NCI-H345 (cell line): Measurements from ENCODE around the gene ATN1.
A peak's percentile ranks its signal among the peaks of the same experiment; 100 is the strongest.

Source experiments
- DNase-seq: peaks from one replicate; lab custom pipeline; 2025; lab: John Stamatoyannopoulos, UW

The ATN1 gene

GRCh38 chr12:6944381-6945186, 16.8 kb downstream of the ATN1 start:
- peak; percentile 96 for DNase-seq

- no peak for DNase-seq
These were observed 17.9 kb downstream of the ATN1 start for GRCh38 chr12:6945613-6946012.

GRCh38 chr12:6946033-6946919, 18.5 kb downstream of the ATN1 start:
- peak; percentile 96 for DNase-seq

- DNase-seq = no peak
These were observed 19.2 kb downstream of the ATN1 start for GRCh38 chr12:6946920-6947374.

- no peak for DNase-seq
These were observed 19.9 kb downstream of the ATN1 start for GRCh38 chr12:6947615-6948014.

- no peak for DNase-seq
These were observed 21.3 kb downstream of the ATN1 start for GRCh38 chr12:6948873-6949594.

DNA sequence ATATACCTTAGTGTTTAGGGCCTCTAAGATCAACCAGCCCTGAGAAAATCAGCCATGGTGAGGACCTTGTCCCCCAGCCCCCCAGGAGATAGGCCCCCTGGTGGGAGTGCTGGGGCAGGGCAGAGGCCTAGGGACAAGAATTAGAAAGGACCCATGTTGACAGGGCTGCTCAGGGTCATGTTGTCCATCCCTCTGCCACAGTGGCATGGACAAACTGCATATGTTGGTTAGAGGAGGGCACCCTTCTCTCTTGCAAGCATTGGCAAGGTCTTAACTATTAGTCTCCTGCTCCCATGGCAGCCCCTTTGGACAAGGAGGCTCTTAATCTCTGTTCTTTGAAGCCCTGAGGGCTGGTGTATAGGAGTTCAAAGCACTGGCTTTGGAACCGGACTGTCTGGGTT, 22.6 kb downstream of the ATN1 start:
- no peak for DNase-seq

GRCh38 chr12:6950811-6951540, 23.2 kb downstream of the ATN1 start, which contains the start of gene PTPN6:
TSS of gene PTPN6 (plus strand) at chr12:6951356. CDS start at chr12:6951513, 157 bp downstream.
- no peak for DNase-seq

DNA sequence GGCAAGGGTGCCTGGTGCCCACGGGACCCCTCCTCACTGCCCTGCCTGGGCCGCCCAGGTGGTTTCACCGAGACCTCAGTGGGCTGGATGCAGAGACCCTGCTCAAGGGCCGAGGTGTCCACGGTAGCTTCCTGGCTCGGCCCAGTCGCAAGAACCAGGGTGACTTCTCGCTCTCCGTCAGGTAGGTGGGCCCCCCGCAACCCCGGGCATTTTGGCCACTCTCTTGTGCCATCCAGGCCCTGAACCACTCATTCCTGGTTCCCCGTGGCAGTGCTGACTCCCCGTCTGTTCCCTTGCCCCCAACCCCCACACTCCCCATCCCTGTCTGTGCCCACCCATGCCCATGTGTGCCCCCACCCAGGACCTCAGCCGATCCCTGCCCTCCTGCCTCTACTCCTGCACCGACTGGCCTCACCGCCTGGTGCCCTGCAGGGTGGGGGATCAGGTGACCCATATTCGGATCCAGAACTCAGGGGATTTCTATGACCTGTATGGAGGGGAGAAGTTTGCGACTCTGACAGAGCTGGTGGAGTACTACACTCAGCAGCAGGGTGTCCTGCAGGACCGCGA, 23.9 kb downstream of the ATN1 start:
- no peak for DNase-seq

DNA sequence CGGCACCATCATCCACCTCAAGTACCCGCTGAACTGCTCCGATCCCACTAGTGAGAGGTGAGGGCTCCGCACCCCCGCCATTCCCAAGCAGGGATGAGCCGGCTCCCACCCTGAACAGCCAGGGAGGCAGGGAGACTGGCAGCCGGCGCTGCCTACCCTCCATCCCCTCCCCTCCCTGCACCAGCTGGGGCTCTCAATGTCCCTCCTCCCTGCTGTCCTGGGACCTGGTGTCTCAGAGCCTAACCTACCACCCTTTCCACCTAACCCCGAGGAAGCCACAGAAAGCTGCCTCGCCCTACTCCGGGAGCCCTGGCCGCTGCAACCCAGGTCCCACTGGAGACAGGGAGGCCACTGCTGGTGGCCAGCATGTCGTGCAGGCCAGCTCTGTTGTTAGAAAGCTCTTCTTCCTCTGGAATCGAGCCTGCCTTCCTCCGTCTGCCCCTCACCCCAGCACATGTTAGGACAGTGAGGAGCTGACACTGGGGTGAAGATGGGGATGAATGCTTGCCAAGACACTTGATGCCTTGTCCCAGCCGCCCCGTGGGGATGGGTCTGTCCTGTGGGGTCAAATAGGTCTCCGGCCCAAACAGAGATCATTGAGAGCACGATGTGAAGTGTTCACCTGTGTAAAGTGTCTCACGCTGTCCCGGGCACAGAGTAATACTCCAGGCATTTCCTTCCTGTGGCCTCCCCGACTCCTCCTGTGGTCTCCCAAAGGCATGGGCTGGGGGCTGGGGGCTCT, 24.5 kb downstream of the ATN1 start:
- DNase-seq = no peak

GRCh38 chr12:6952863-6953441, 25.2 kb downstream of the ATN1 start:
- DNase-seq = no peak

DNA sequence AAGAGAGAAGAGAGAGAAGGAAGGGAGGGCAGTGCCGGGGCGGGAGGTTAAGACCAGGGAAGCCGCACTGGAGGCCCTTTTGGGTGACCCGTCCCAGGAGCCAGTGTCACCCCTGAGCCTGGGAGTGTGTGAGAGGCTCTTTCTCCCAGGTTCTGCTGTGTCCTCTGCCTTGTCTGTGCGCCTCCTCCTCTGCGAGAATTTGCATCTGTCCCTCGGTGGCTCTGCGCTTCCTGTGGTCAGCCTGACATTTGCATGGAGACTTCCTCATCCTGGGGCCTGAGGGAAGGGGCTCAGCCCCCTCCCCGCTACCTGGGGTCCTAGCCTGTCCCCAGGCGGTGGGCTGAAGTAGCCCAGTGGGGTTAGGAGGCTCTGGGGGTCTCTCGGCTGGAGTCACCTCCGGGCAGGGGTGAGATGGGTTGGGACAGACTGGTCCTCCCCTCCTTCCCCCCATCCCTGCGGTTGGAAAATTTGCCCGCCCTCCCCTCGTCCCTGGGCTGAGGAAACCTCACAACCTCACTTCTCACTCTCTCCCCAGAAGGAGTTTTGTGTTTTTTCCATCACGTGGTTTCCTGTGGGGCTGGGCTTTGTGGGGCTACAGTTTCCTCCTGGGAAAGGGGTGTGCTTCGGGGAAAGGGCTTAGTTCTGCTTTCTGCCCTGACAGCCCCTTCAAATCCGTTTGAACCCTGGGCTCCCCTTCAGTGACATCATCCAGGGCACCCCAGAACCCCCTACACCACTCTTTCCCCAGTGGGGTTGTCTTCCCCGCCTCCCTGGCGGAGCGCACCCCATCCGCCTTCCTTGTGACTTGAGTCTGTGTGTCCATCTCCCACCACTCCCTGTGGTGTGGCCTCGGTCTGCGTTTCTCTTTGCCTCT, 25.9 kb downstream of the ATN1 start:
- no peak for DNase-seq

DNA sequence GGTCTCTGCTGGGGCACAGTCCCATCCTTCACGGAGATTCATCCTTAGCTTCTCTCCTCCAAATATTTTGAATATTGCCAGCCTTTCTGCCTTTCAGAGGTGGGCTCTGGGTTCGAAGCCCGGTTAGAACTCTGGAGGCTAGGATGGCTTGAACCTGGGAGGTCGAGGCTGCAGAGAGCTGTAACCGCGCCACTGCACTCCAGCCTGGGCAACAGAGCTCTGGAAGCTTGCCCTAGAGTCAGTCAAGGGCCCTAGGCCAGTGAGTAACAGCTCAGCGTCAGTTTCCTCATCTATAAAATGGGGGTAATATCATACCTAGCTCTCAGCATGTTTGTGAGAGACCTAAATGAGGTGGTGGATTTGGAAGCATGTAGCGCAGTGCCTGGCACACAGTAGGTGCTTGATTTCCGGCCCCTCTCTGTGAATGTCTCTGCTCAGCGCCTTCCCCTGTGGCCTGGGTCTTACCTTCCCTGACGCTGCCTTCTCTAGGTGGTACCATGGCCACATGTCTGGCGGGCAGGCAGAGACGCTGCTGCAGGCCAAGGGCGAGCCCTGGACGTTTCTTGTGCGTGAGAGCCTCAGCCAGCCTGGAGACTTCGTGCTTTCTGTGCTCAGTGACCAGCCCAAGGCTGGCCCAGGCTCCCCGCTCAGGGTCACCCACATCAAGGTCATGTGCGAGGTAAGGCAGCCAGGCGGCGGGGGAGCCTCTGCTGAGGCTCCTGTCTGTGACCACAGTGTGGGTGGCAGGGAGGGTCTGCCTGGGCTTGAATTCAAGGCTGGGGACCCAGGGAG, 26.8 kb downstream of the ATN1 start:
- no peak for DNase-seq

- no peak for DNase-seq
These were observed 27.6 kb downstream of the ATN1 start for GRCh38 chr12:6955108-6956020.

- DNase-seq = no peak
These were observed 28.4 kb downstream of the ATN1 start for GRCh38 chr12:6956021-6956727.

DNA sequence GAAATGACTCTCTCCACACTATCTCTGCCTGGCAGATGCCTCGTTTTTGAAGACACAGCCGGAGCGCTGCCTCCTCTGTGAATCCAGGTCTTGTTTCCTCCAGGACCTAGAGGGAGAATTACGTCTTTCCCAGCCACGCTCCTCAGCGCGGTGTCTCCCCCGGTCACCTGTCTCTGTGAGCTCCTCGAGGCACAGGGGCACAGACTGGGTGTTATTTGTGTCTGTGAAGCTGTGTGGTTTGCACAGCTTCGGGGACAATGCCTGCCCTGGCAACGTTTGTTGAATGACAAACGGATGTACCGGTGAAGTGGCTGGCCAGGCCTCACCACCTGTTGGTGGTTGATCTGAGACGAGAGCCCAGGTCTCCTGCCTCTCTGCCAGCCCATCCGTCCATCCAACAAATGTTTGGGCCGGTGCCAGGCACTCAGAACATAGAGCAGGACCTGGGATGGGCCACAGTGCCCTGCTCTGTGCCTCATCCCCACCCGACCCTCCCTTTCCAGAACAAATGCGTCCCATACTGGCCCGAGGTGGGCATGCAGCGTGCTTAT, 29.5 kb downstream of the ATN1 start:
- DNase-seq = no peak
